Measurements from ENCODE around the gene EYS.
A peak's percentile ranks its signal among the peaks of the same experiment; 100 is the strongest.
"Not testable (repeated sequence)": the region's sequence is repeated elsewhere in the genome, so short reads cannot be mapped to it uniquely, and the experiment has no call there.

Gene EYS

GRCh38 chr6:64238908-64239307 lies 1468.1 kb downstream of the EYS start:
- H3K4ac ChIP-seq (ENCODE audit: low read depth in 1 of 2, low read length in 2 of 2); H2BK5ac ChIP-seq (ENCODE audit: low read depth, low read length, poor library complexity, severe bottlenecking); H4K8ac ChIP-seq (ENCODE audit: low read length); H3K27ac ChIP-seq (ENCODE audit: low read length, poor library complexity, severe bottlenecking); H3K4me1 ChIP-seq (ENCODE audit: control insufficient read depth, insufficient read depth, low read depth, low read length); H4K91ac ChIP-seq (ENCODE audit: low read length); H3K79me1 ChIP-seq (replicated peaks; ENCODE audit: low read length, poor library complexity, severe bottlenecking); H3K14ac ChIP-seq (ENCODE audit: low read length in 2 of 2); H2AFZ ChIP-seq (ENCODE audit: low read depth, low read length); H2BK12ac ChIP-seq (ENCODE audit: low read length in 2 of 2); H2BK120ac ChIP-seq (ENCODE audit: low read depth, low read length); H3K4me3 ChIP-seq (ENCODE audit: insufficient read depth in 1 of 2, low read depth in 1 of 2, low read length in 2 of 2); H3K23ac ChIP-seq (ENCODE audit: low read length in 2 of 2); H3K9me3 ChIP-seq (ENCODE audit: control insufficient read depth, low read length); H3K36me3 ChIP-seq (ENCODE audit: control insufficient read depth in 1 of 2, insufficient read depth in 2 of 2, low read depth in 1 of 2, low read length in 2 of 2); H2BK15ac ChIP-seq (ENCODE audit: low read depth, poor library complexity, severe bottlenecking); H2AK5ac ChIP-seq (ENCODE audit: low read length, severe bottlenecking); H3K9ac ChIP-seq (ENCODE audit: low read length); H3K4me2 ChIP-seq (ENCODE audit: low read length, poor library complexity, severe bottlenecking); DNase-seq; H3K18ac ChIP-seq (ENCODE audit: low read depth in 1 of 2, low read length in 2 of 2); H3K27me3 ChIP-seq (ENCODE audit: control insufficient read depth in 1 of 2, insufficient read depth in 1 of 2, low read length in 2 of 2): not testable (repeated sequence)
- WGBS: no CpG with 5 or more reads among the region's 2 CpGs

GRCh38 chr6:64238071-64238470 lies 1469.0 kb downstream of the EYS start:
- Histone ChIP-seq H3K23ac (ENCODE audit: low read length in 2 of 2) (no peak overlapping the region), H2BK15ac (ENCODE audit: low read depth, poor library complexity, severe bottlenecking) (no peak overlapping the region), H2BK12ac (ENCODE audit: low read length in 2 of 2) (no peak overlapping the region), H2BK5ac (ENCODE audit: low read depth, low read length, poor library complexity, severe bottlenecking) (no peak overlapping the region), H3K27ac (ENCODE audit: low read length, poor library complexity, severe bottlenecking) (no peak overlapping the region), H3K18ac (ENCODE audit: low read depth in 1 of 2, low read length in 2 of 2) (no peak overlapping the region), H3K36me3 (ENCODE audit: control insufficient read depth in 1 of 2, insufficient read depth in 2 of 2, low read depth in 1 of 2, low read length in 2 of 2) (no peaks in the 10 kb centered on the region), H4K91ac (ENCODE audit: low read length) (no peak overlapping the region), H3K79me1 (replicated peaks; ENCODE audit: low read length, poor library complexity, severe bottlenecking) (no peaks in the 10 kb centered on the region), H3K4ac (ENCODE audit: low read depth in 1 of 2, low read length in 2 of 2) (no peak overlapping the region), H4K8ac (ENCODE audit: low read length) (no peak overlapping the region), H3K9me3 (ENCODE audit: control insufficient read depth, low read length) (peaks cover 3% of the 10 kb centered on the region), H3K4me1 (ENCODE audit: control insufficient read depth, insufficient read depth, low read depth, low read length) (no peaks in the 10 kb centered on the region), H2BK120ac (ENCODE audit: low read depth, low read length) (no peak overlapping the region), H3K4me2 (ENCODE audit: low read length, poor library complexity, severe bottlenecking) (no peak overlapping the region), H3K9ac (ENCODE audit: low read length) (no peak overlapping the region), H2AFZ (ENCODE audit: low read depth, low read length) (no peak overlapping the region), H3K4me3 (ENCODE audit: insufficient read depth in 1 of 2, low read depth in 1 of 2, low read length in 2 of 2) (no peak overlapping the region), H2AK5ac (ENCODE audit: low read length, severe bottlenecking) (no peak overlapping the region), H3K27me3 (ENCODE audit: control insufficient read depth in 1 of 2, insufficient read depth in 1 of 2, low read length in 2 of 2) (no peaks in the 10 kb centered on the region), H3K14ac (ENCODE audit: low read length in 2 of 2) (no peak overlapping the region)
- WGBS: 86% methylated on average over 2 of the region's 3 CpGs
- DNase-seq: no peak

GRCh38 chr6:64233746-64234145 lies 1473.3 kb downstream of the EYS start:
- H2BK5ac ChIP-seq (ENCODE audit: low read depth, low read length, poor library complexity, severe bottlenecking): no peak overlapping the region
- no peak overlapping the region for H3K18ac ChIP-seq (ENCODE audit: low read depth in 1 of 2, low read length in 2 of 2)
- no peak overlapping the region for H3K27ac ChIP-seq (ENCODE audit: low read length, poor library complexity, severe bottlenecking)
- no peak overlapping the region for H3K23ac ChIP-seq (ENCODE audit: low read length in 2 of 2)
- peak overlapping the region; percentile 13 for H4K8ac ChIP-seq (ENCODE audit: low read length)
- no peak overlapping the region for H2AK5ac ChIP-seq (ENCODE audit: low read length, severe bottlenecking)
- no peak overlapping the region for H2AFZ ChIP-seq (ENCODE audit: low read depth, low read length)
- no peaks in the 10 kb centered on the region for H3K9me3 ChIP-seq (ENCODE audit: control insufficient read depth, low read length)
- WGBS: 77% methylated on average over 3 of the region's 3 CpGs
- H3K79me1 ChIP-seq (replicated peaks; ENCODE audit: low read length, poor library complexity, severe bottlenecking): no peaks in the 10 kb centered on the region
- H3K27me3 ChIP-seq (ENCODE audit: control insufficient read depth in 1 of 2, insufficient read depth in 1 of 2, low read length in 2 of 2): no peaks in the 10 kb centered on the region
- H3K36me3 ChIP-seq (ENCODE audit: control insufficient read depth in 1 of 2, insufficient read depth in 2 of 2, low read depth in 1 of 2, low read length in 2 of 2): no peaks in the 10 kb centered on the region
- DNase-seq: no peak
- H4K91ac ChIP-seq (ENCODE audit: low read length): no peak overlapping the region
- H3K14ac ChIP-seq (ENCODE audit: low read length in 2 of 2): no peak overlapping the region
- H2BK120ac ChIP-seq (ENCODE audit: low read depth, low read length): no peak overlapping the region
- no peak overlapping the region for H3K9ac ChIP-seq (ENCODE audit: low read length)
- H3K4me2 ChIP-seq (ENCODE audit: low read length, poor library complexity, severe bottlenecking): no peak overlapping the region
- no peak overlapping the region for H2BK12ac ChIP-seq (ENCODE audit: low read length in 2 of 2)
- H3K4me3 ChIP-seq (ENCODE audit: insufficient read depth in 1 of 2, low read depth in 1 of 2, low read length in 2 of 2): no peak overlapping the region
- H3K4ac ChIP-seq (ENCODE audit: low read depth in 1 of 2, low read length in 2 of 2): no peak overlapping the region
- H2BK15ac ChIP-seq (ENCODE audit: low read depth, poor library complexity, severe bottlenecking): no peak overlapping the region
- H3K4me1 ChIP-seq (ENCODE audit: control insufficient read depth, insufficient read depth, low read depth, low read length): no peaks in the 10 kb centered on the region

GRCh38 chr6:64231928-64232327 lies 1475.1 kb downstream of the EYS start:
- Histone ChIP-seq H3K4ac (ENCODE audit: low read depth in 1 of 2, low read length in 2 of 2) (no peak overlapping the region), H2AFZ (ENCODE audit: low read depth, low read length) (no peak overlapping the region), H4K91ac (ENCODE audit: low read length) (no peak overlapping the region), H2BK5ac (ENCODE audit: low read depth, low read length, poor library complexity, severe bottlenecking) (no peak overlapping the region), H2BK15ac (ENCODE audit: low read depth, poor library complexity, severe bottlenecking) (no peak overlapping the region), H4K8ac (ENCODE audit: low read length) (no peak overlapping the region), H3K4me1 (ENCODE audit: control insufficient read depth, insufficient read depth, low read depth, low read length) (no peaks in the 10 kb centered on the region), H3K23ac (ENCODE audit: low read length in 2 of 2) (no peak overlapping the region), H3K27me3 (ENCODE audit: control insufficient read depth in 1 of 2, insufficient read depth in 1 of 2, low read length in 2 of 2) (no peaks in the 10 kb centered on the region), H2BK12ac (ENCODE audit: low read length in 2 of 2) (no peak overlapping the region), H3K79me1 (replicated peaks; ENCODE audit: low read length, poor library complexity, severe bottlenecking) (no peaks in the 10 kb centered on the region), H3K9ac (ENCODE audit: low read length) (no peak overlapping the region), H3K4me3 (ENCODE audit: insufficient read depth in 1 of 2, low read depth in 1 of 2, low read length in 2 of 2) (no peak overlapping the region), H3K9me3 (ENCODE audit: control insufficient read depth, low read length) (no peaks in the 10 kb centered on the region), H2BK120ac (ENCODE audit: low read depth, low read length) (no peak overlapping the region), H3K27ac (ENCODE audit: low read length, poor library complexity, severe bottlenecking) (no peak overlapping the region), H3K18ac (ENCODE audit: low read depth in 1 of 2, low read length in 2 of 2) (no peak overlapping the region), H3K4me2 (ENCODE audit: low read length, poor library complexity, severe bottlenecking) (no peak overlapping the region), H3K14ac (ENCODE audit: low read length in 2 of 2) (no peak overlapping the region), H2AK5ac (ENCODE audit: low read length, severe bottlenecking) (no peak overlapping the region), H3K36me3 (ENCODE audit: control insufficient read depth in 1 of 2, insufficient read depth in 2 of 2, low read depth in 1 of 2, low read length in 2 of 2) (no peaks in the 10 kb centered on the region)
- no CpG with 5 or more reads among the region's 4 CpGs for WGBS
- DNase-seq: no peak

Measured in mesenchymal stem cell (in vitro differentiated cells and primary cell).